Neural progenitor cell (in vitro differentiated cells): ENCODE results near the gene ZNF844. TPM values are rescaled to one million over a fixed set of nuclear protein-coding genes. Genes with fewer than 3 reads are reported as not detected.

ENCODE experiments used
- DNase-seq: peaks from one replicate; pipeline ENCODE4 v3.0.0-alpha.2; 2016; ENCODE audit warnings: low spot score
- H2AFZ ChIP-seq: fragments of 200-600 bp; sonication (generic); replicated peaks from 2 replicates; pipeline ENCODE4 v1.6.1; 2016; ENCODE audit warnings: antibody characterized with exemption
- H3F3A ChIP-seq: fragments of 200-600 bp; sonication (generic); 2 replicates; pipeline ENCODE4 v1.6.1; 2016; ENCODE audit warnings: antibody characterized with exemption, low read depth
- H3K27ac ChIP-seq: fragments of 200-600 bp; sonication (generic); 2 replicates; pipeline ENCODE4 v1.5.1; 2016; ENCODE audit warnings: mild to moderate bottlenecking
- H3K27me3 ChIP-seq: fragments of 200-600 bp; sonication (generic); 2 replicates; pipeline ENCODE4 v1.6.1; 2016; ENCODE audit warnings: mild to moderate bottlenecking, moderate library complexity
- H3K36me3 ChIP-seq: fragments of 200-600 bp; sonication (generic); 2 replicates; pipeline ENCODE4 v1.5.1; 2016
- H3K4me1 ChIP-seq: fragments of 200-600 bp; sonication (generic); 2 replicates; pipeline ENCODE4 v1.6.1; 2016; ENCODE audit warnings: mixed run types
- H3K4me2 ChIP-seq: fragments of 200-600 bp; sonication (generic); 2 replicates; pipeline ENCODE4 v1.6.1; 2016
- H3K4me3 ChIP-seq: fragments of 200-600 bp; sonication (generic); 2 replicates; pipeline ENCODE4 v1.5.1; 2016
- H3K79me2 ChIP-seq: fragments of 200-600 bp; sonication (generic); 2 replicates; pipeline ENCODE4 v1.6.1; 2016; ENCODE audit warnings: low read depth
- H3K9ac ChIP-seq: fragments of 200-600 bp; sonication (generic); 2 replicates; pipeline ENCODE4 v1.6.1; 2016
- H3K9me3 ChIP-seq: fragments of 200-600 bp; sonication (generic); 2 replicates; pipeline ENCODE4 v1.5.1; 2016; ENCODE audit warnings: low read depth
- H4K20me1 ChIP-seq: fragments of 200-600 bp; sonication (generic); 2 replicates; pipeline ENCODE4 v1.6.1; 2016; ENCODE audit warnings: low read depth
- H3K27ac Mint-ChIP-seq: 3 replicates; pipeline ENCODE4 v1.8.0; 2021; ENCODE audit warnings: mixed read lengths
- H3K27me3 Mint-ChIP-seq: 2 replicates; pipeline ENCODE4 v1.8.0; 2022; ENCODE audit warnings: low read depth, mild to moderate bottlenecking, inconsistent platforms, moderate library complexity, mixed read lengths; ENCODE audit not compliant: insufficient read depth
- H3K36me3 Mint-ChIP-seq: 3 replicates; pipeline ENCODE4 v1.8.0; 2021; ENCODE audit warnings: mixed read lengths
- H3K4me1 Mint-ChIP-seq: 3 replicates; pipeline ENCODE4 v1.8.0; 2021; ENCODE audit warnings: mixed read lengths
- H3K4me3 Mint-ChIP-seq: 3 replicates; pipeline ENCODE4 v1.8.0; 2021; ENCODE audit warnings: mild to moderate bottlenecking, moderate library complexity, mixed read lengths
- H3K9me3 Mint-ChIP-seq: 3 replicates; pipeline ENCODE4 v1.8.0; 2020; ENCODE audit warnings: mixed read lengths
- EZH2 ChIP-seq: fragments of 200-600 bp; sonication (generic); IDR thresholded peaks from 2 replicates; pipeline ENCODE4 v1.6.1; 2017; ENCODE audit warnings: antibody characterized with exemption, mild to moderate bottlenecking, moderate library complexity
- EZH2phosphoT487 ChIP-seq: fragments of 200-600 bp; sonication (generic); IDR thresholded peaks from 2 replicates; pipeline ENCODE4 v1.6.1; 2017; ENCODE audit warnings: antibody characterized with exemption
- small RNA-seq: library from RNA; depleted of rRNA; stranded (forward); fragments of <200 nt; gene quantifications from one replicate; pipeline ENCODE3, GENCODE V24; 2015
- total RNA-seq: library from RNA; depleted of rRNA; stranded (reverse); fragments of >200 nt; gene quantifications from 2 replicates; pipeline ENCODE4 v1.2.3, GENCODE V29; 2015; ENCODE audit warnings: low replicate concordance
- TF ChIP-seq, protein P1 (sequence below): fragments of 200-600 bp; sonication (generic); IDR thresholded peaks from 2 replicates; pipeline ENCODE4 v1.5.1; 2017; ENCODE audit warnings: antibody characterized with exemption, mild to moderate bottlenecking

The ZNF844 gene
- total RNA-seq, 1 donor from 2014 or later, result 16.5 TPM

DNA sequence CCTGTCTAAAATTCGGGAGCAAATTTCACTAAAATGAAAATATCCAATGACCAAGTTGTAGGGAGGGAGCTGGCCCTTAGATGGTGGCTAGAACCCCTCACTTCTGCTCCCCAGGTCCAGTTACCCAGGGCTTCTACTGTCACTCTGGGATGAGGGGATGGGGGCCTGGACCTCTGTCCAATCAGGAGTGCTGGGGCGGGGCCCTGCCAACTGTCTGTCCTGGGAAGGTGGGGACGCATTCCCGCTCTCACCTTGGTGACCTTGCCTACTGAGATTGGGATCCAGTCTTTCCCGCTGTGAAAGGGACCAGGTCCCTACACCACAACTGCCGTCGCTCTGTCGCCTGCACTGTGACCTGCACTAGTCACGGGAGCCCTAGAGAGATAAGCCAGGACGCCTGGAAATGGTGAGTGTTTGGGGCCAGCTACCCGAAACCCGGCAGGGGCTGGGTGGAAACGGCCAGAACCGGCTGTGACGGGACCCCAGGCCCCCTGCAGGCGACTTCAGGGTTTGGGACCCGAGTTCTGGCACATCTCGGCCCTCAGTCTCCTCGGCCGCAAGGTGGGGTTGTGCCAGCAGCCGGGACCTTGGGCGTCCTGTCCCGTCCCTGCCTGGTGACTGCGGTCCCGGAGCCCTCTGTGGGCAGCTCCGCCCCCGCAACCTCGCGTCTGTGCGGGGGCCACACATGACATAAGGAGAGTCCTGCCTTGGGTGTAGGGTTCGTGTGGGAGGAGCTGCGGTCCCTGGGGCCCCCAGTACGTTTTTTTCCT lies 52.9 kb downstream of the ZNF844 start:
- TF ChIP-seq EZH2phosphoT487 (no peak), EZH2 (no peak)
- TF ChIP-seq, protein P1, sequence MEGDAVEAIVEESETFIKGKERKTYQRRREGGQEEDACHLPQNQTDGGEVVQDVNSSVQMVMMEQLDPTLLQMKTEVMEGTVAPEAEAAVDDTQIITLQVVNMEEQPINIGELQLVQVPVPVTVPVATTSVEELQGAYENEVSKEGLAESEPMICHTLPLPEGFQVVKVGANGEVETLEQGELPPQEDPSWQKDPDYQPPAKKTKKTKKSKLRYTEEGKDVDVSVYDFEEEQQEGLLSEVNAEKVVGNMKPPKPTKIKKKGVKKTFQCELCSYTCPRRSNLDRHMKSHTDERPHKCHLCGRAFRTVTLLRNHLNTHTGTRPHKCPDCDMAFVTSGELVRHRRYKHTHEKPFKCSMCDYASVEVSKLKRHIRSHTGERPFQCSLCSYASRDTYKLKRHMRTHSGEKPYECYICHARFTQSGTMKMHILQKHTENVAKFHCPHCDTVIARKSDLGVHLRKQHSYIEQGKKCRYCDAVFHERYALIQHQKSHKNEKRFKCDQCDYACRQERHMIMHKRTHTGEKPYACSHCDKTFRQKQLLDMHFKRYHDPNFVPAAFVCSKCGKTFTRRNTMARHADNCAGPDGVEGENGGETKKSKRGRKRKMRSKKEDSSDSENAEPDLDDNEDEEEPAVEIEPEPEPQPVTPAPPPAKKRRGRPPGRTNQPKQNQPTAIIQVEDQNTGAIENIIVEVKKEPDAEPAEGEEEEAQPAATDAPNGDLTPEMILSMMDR, result no peak
- Histone ChIP-seq H3K4me3 (no peak overlapping the region), H3K4me1 (no peaks in the 10 kb centered on the region), H3K36me3 (peaks cover 21% of the 10 kb centered on the region), H3F3A (no peaks in the 10 kb centered on the region), H4K20me1 (no peaks in the 10 kb centered on the region), H3K9me3 (peaks cover 15% of the 10 kb centered on the region), H3K27ac (no peak overlapping the region), H3K4me2 (no peak overlapping the region), H3K9ac (no peak overlapping the region), H3K27me3 (no peaks in the 10 kb centered on the region), H3K79me2 (no peaks in the 10 kb centered on the region), H2AFZ (no peak overlapping the region)
- peaks cover 40% of the 10 kb centered on the region for H3K9me3 Mint-ChIP-seq
- H3K4me1 Mint-ChIP-seq, result no peaks in the 10 kb centered on the region
- no peak overlapping the region for H3K4me3 Mint-ChIP-seq
- H3K27ac Mint-ChIP-seq, result no peak overlapping the region
- no peaks in the 10 kb centered on the region for H3K27me3 Mint-ChIP-seq
- peaks cover 27% of the 10 kb centered on the region for H3K36me3 Mint-ChIP-seq
- no peak for DNase-seq

DNA sequence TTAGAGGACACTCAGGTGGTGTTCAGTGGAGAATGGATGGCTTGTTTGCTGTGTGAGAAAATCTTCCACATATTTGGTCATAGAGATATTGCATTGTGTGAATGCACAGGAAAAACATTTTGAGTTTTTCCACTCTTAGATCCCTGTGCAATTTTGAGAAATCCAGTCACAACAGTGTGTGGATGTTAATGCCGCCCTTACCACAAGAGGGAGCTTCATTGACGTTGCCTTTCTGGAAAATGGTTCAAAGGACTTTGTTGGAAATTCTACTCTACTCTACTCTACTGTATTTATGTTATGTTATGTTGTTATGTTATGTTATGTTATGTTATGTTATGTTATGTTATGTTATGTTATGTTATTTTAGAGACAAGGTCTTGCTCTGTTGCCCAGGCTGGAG lies 62.2 kb downstream of the ZNF844 start:
- no peak overlapping the region for H3K4me3 ChIP-seq
- no peak overlapping the region for H3K9ac ChIP-seq
- no peaks in the 10 kb centered on the region for H3K79me2 ChIP-seq
- H3K27me3 Mint-ChIP-seq, result peaks cover 3% of the 10 kb centered on the region
- peaks cover 38% of the 10 kb centered on the region for H3K36me3 Mint-ChIP-seq
- H3K9me3 ChIP-seq, result peaks cover 16% of the 10 kb centered on the region
- peaks cover 53% of the 10 kb centered on the region for H3K9me3 Mint-ChIP-seq
- no peaks in the 10 kb centered on the region for H3K4me1 Mint-ChIP-seq
- DNase-seq, result peak; percentile 5
- peaks cover 14% of the 10 kb centered on the region for H3K36me3 ChIP-seq
- no peaks in the 10 kb centered on the region for H4K20me1 ChIP-seq
- peaks cover 2% of the 10 kb centered on the region for H3F3A ChIP-seq
- no peak overlapping the region for H3K27ac ChIP-seq
- H2AFZ ChIP-seq, result no peak overlapping the region
- TF ChIP-seq EZH2phosphoT487 (no peak), EZH2 (no peak)
- TF ChIP-seq, protein P1, result peak; percentile 52
- no peak overlapping the region for H3K4me3 Mint-ChIP-seq
- no peaks in the 10 kb centered on the region for H3K27me3 ChIP-seq
- no peak overlapping the region for H3K27ac Mint-ChIP-seq
- H3K4me1 ChIP-seq, result no peaks in the 10 kb centered on the region
- no peak overlapping the region for H3K4me2 ChIP-seq

Small RNA genes lying within 50 kb of the gene (small RNA-seq; reads per million reads assigned to genes)
- gene RF00019 (not detected), gene RNA5SP465 (not detected), gene RNA5SP466 (not detected), gene RNA5SP467 (not detected)

Other genes with a start within 250 kb of the ZNF844 start
- gene ZNF439, start 216.0 kb upstream of the ZNF844 start, total RNA-seq, result 5.2 and 6.5 TPM in 2 replicates
- gene ZNF69, start 176.9 kb upstream of the ZNF844 start, total RNA-seq, result 62.4 and 73.7 TPM in 2 replicates
- gene ZNF700, start 139.6 kb upstream of the ZNF844 start, total RNA-seq, result 18.3 and 29.4 TPM in 2 replicates
- 10.0 and 17.7 TPM in 2 replicates for gene ZNF763, start 99.7 kb upstream of the ZNF844 start, total RNA-seq
- gene ZNF433, start 29.1 kb upstream of the ZNF844 start, total RNA-seq, result 8.2 and 8.3 TPM in 2 replicates
- gene ZNF878, start 11.8 kb upstream of the ZNF844 start, total RNA-seq, result 2.6 and 3.0 TPM in 2 replicates
- gene ZNF20, start 75.6 kb downstream of the ZNF844 start, total RNA-seq, result 27.9 and 29.4 TPM in 2 replicates
- gene ZNF625, start 92.0 kb downstream of the ZNF844 start, total RNA-seq, result 39.8 and 42.9 TPM in 2 replicates
- 16.7 and 17.8 TPM in 2 replicates for gene ZNF136, start 98.4 kb downstream of the ZNF844 start, total RNA-seq
- 6.9 and 7.3 TPM in 2 replicates for gene ZNF44, start 230.2 kb downstream of the ZNF844 start, total RNA-seq